Heart left ventricle (tissue), 13 donors: Measurements from ENCODE around the gene SPSB4.

Experiments used
- CTCF ChIP-seq, 12 donors: fragments of 200-600 bp; sonication (generic) in 4 of 12; IDR thresholded peaks; one replicate each; pipeline versions ENCODE4 v1.5.0 to v1.8.0; 2018 to 2022; ENCODE audit warnings: antibody characterized with exemption in 12 of 12, mild to moderate bottlenecking in 5 of 12
- POLR2A ChIP-seq, 2 donors: fragments of 450-650 bp; IDR thresholded peaks; one replicate each; pipeline ENCODE4 v1.6.1; 2017; ENCODE audit warnings: antibody characterized with exemption in 2 of 2, mild to moderate bottlenecking in 2 of 2, moderate library complexity in 2 of 2
- donor health status: ischemic (EF 13 %, LVEDD 7.1; RV severe dilation, severe dysfunction).
- donor health status: DM: no; HTN: yes; CAD: no.
- donor health status: DM: no; HTN: no; CAD: no.
- donor health status: ischemic (EF 25% LVEDD 6.9; RV normal size, moderate dysfunction).
- donor health status: ischemic (EF 25% LVEDD 5.7; RV mildly dilated, moderate dysfunction).
- donor health status: ischemic (EF 35%, LVEDD 5.7; RV mildly dilated, moderate dysfunction).
- donor health status: nonischemic (EF 11% LVEDD 7.7; RV severe dilation, severe dysfunction).
- donor health status: DM: yes; HTN: yes; CAD: no.
- donor health status: PGD.
- donor health status: ischemic (EF 29% LVEDD 5.4; RV normal size, mild dysfunction).
- donor health status: nonischemic (EF 23%, LVEDD 6.1; RV moderate dilation, normal function).

GRCh38 chr3:141078200-141078599 lies 27.1 kb downstream of the SPSB4 start:
- no peak for TF ChIP-seq CTCF (IDR thresholded peaks at IDR 0.05)
- TF ChIP-seq POLR2A (IDR thresholded peaks at IDR 0.05), result no peak
